Stimulated activated CD8-positive, alpha-beta memory T cell treated with anti-CD3 and anti-CD28 coated beads, Interleukin-2, amount 100 ng/mL, for 48 hours (primary cell): ENCODE results near the gene LATS1.

Experiments used
- DNase-seq, 2 donors: peaks; one replicate each; pipeline ENCODE4 v3.0.0-alpha.2; 2020; ENCODE audit warnings: low read depth in 2 of 2

LATS1 gene

DNA sequence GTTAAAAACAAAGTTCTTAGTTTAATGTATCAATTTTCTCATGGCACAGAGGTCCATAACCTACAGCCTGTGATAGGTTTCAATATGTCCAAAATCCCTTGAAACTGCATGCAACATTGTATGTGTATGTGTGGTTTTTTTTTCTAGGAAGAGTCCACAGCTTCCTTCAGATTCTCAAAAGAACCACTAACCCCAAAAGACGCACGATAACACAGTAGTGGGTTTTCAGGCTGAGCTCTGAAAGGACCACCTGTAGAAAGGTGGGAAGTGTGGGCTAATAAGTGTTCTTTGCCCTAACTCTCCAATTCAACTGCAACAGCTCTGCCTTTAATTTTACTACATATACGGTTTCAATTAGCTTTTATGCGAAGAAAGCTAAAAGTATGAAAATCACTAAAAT is 57.9 kb downstream of the LATS1 start:
- DNase-seq = no peak

DNA sequence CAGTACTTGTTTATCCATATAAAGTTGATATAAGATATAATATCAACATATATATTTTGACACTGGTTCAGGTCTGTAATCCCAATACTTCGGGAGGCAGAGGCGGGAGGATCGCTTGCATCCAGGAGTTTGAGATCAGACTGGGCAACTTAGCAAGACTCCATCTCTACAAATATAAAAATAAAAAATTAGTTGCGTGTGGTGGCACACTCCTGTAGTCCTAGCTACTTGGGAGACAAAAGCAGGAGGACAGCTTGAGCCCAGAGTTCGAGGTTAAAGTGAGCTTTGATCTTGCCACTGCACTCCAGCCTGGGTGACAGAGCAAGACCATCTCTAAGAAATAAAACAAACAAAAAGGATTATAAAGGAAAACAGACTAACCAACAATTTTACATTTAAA is 60.5 kb downstream of the LATS1 start:
- DNase-seq = no peak

DNA sequence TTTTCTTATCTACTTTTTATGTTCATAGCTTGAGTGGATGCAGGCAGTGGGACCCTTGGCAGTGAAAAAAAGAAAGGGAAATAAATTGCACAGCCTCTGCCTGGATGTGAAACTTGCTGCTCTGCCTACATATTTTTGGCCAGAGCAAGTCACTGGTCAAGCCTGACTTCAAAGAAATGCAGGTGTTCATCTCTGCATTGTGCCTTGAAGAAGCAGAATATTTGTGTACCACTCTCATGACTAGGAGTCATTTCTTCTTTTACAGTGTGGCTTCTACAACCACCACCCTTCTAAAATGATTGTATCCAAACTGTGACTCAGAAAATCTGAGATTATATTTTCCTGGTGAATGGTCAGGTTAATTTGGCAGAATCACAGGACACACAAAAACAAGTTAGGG is 66.8 kb downstream of the LATS1 start:
- DNase-seq = no peak

DNA sequence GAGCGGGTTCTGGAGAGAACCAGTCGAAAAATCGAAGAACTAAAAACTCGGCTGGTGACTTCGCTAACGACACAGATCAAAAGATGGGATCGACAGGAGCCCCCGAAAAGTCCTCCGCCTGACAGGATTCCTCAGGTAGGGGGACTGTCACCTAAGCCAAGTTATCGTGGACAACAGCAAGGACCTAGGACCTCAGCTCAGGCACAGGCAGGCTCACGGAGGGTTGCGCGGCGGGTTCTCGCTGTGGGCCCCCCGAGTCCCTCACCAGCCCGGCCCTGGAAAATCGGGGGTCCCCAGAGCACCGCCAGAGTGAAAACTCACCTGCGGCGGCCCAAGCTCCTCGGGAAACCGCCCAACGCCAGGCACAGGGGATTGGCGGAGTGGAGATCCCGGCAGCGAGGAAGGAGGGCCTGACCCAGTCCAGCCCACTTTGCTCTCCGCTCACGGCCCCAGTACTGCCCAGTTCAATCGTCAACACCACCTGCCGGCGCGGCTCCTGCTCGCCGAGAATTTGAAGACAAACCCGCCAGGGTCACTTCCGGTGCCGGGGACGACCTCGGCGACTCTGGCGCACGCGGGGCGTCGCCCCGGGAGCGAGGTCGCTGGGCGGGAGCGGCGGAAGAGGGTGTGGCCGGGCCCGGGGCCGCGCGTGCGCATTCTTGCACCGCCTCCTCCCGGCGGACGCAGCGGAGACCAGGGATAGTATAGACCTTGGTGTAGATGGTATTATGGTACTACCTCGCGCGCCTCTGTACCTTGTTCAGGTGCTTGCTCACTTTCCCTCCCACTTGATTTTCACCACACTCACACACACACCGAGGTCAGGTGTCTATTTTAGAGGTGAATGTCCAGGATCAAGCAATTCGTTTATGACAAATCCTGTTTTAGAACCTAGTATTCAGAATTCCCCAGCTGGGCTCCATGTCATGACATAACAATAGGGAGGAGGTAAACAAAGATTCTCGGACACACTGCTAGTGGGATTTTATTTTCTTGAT is 69.5 kb downstream of the LATS1 start, which contains the start of gene KATNA1:
Gene KATNA1 (minus strand): TSS at position 567 of the 998 bp plus-strand sequence. CDS start 10,167 bp downstream, outside the sequence.
- DNase-seq = peak; percentile 85 to 88

DNA sequence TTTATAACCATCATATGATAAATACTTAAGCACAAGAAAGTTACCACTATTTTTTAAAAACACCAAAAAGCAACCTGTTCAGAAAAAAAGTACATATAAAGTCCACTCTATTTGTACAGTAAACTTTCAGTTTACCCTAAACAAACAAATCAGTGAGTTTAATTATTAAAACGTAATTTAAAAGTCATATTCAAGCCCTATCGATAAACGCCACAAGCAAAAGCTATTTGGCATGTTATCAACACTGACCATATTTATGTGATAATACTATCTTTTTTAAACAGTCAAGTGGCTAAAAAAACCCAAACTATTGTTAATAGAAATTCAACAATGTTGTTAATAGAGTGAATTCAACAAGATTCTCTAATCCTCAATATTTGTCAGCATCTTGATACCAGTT is 71.3 kb downstream of the LATS1 start:
- no peak for DNase-seq

DNA sequence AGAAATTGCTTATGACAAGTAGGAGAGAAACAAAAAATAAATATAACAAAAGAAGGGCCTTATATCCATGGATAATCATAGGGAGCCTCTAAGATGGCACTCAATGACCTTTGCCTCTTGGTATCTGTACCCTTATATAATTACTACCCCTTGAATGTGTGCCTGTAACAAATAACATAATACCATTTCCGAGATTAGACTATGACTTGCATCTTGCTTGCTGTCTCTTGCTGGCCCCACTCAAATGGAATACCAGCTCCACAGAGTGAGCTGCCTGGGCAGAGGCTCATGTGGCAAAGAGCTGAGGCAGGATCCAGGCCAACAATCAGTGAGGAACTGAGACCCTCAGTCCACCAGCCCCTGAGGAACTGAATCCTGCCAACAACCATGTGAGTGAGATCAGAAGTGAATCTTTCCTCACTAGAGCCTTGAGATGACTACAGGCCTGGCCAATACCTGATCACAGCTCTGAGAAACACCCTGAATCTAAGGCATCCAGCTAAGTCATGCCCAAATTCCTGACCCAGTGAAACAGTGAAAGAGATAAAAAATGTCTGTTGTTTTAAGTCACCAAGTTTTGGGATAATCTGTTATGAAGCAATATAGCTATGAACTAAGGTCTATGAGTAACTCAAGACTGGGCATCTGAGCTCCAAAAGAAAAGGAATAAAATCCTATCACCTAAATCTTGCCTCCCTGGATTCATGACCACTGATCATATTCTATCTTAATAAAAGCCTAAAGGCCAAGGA is 74.9 kb downstream of the LATS1 start:
- no peak for DNase-seq

DNA sequence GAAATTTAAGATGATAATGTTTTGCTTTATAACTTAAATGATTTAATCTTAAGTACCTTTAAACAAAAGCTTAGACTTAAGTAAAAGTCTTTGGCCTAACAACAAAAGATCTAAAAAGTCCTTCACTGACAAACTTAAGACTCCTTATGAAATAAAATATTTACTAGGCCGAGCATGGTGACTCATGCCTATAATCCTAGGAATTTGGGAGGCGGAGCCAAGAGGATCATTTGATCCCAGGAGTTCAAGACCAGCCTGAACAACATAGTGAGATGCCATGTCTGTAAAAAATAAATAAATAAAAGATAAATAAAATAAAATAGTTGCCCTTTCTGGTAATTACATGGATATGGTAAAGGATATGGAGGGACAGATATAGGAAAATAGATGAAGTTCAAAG is 81.8 kb downstream of the LATS1 start:
- no peak for DNase-seq

DNA sequence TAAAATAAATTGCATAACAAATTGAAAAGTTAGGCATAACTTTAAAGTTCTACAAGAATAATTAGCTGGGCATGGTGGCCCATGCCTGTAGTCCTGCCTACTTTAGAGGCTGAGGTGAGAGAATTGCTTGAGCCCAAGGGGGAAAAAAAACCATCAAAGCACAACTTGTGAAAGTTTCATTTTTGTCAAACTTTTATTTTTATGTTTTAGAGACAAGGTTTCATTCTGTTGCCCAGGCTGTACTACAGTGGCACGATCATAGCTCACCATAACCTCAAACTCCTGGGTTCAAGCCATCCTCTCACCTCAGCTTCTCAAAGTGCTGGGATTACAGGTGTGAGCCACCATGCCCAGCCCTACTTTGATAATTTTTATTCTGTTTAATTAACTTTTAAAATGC is 83.6 kb downstream of the LATS1 start:
- DNase-seq = no peak

DNA sequence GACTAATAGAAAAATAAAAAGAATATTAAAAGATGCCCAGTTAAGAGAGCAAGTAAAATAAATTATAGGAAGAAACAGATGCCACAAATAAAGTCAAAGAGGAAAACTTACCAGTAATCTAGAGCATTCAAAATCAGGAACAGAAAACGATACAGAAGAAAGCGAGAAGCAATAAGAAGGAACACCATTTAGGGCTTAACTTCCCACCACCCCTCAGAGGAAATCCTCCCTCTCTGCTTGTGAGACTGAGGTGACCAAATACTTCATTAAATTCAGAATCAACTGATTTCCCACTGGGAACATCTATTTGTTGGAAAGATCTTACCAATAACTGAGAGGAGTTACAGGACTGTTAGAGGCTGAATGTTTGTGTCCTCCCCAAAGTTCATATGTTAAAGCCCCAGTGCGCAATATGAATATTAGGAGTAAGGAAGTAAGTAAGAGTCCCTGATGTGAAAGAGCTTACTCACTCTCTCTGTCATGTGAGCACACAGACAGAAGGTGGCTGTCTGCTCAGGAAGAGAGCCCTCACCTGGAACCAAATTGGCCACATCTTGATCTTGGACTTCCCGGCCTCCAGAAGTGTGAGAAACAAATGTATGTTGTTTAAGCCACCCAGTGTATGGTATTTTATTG is 88.9 kb downstream of the LATS1 start:
- DNase-seq = no peak

DNA sequence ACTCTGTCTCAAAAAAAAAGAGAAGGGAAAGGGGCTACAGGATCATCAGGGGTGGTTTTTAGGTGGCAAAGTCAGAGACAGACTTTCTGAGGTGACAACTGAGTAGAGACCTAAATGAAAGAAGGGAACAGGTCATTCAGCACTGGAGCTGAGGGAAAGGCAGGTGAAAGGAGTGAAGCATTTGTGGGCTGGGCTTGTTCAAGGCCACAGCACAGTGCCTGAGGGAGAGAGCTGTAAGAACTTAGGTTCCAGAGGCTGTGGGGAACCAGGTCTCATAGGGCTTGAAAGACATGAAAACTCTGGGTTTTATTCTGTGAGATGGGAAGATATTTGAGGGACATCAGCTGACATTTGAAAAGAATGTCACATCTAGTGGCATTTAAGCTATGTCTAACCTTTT is 90.2 kb downstream of the LATS1 start:
- no peak for DNase-seq

DNA sequence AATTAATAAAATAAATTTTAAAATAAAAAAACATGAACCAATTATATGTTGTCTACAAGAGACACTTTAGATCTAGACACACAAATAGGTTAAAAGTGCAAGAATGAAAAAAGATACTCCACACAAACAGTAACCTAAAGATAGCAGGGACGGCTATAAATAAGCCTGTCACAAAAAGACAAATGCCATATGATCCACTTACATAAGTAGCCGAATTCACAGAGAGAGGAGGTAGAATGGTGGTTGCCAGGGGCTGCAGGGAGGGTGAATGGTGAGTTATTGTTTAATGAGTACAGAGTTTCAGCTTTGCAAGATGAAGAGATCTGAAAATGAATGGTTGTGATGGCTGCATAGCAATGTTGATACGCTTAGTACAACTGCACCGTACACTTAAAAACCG is 102.1 kb downstream of the LATS1 start:
- DNase-seq = no peak

DNA sequence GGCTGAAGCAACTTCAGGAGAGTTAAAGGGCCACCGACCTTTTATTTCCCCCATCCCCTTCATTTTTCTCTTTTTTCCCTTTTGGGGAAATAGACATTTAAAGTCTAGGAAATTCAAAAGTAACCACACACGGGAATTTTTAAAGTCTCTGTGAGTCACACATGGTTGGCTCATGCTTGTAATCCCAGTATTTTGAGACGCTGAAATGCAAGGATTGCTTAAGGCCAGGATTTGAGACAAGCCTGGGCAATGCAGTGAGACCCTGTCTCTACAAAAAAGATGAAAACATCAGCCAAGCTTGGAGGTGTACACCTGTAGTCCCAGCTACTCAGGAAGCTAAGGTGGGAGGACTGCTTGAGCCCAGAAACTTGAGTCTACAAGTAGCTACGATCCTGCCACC is 103.6 kb downstream of the LATS1 start:
- no peak for DNase-seq

DNA sequence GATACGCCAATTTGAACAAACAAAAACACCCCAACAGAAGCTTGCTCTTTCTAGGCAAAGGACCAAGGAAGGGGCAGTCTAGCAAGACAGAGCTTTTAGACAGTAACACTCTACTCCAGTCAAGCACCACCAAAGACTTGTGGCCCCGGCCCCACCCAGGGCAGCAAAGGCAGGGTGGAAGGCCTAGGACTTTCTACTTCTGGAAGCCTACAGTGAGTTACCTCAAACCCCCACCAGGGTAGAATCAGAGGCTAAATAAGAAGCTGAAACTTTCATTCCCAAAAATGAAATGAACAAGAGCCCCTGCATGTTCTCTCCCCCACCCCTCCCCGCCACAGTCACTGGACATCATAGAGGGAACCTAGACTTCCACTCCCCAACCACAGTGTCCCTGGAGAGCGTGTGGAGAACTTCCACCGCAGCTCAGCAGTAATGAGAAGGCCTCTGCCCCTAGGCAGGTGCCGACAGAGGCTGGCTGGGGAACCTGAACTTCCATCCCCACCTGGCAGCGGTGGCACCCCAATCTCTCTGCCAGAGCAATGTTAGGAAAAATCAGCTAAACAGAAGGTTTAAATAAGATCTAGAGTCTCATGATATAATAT is 109.4 kb downstream of the LATS1 start:
- DNase-seq = no peak
